ENCODE measurements around the gene TPM2.

The TPM2 gene

DNA sequence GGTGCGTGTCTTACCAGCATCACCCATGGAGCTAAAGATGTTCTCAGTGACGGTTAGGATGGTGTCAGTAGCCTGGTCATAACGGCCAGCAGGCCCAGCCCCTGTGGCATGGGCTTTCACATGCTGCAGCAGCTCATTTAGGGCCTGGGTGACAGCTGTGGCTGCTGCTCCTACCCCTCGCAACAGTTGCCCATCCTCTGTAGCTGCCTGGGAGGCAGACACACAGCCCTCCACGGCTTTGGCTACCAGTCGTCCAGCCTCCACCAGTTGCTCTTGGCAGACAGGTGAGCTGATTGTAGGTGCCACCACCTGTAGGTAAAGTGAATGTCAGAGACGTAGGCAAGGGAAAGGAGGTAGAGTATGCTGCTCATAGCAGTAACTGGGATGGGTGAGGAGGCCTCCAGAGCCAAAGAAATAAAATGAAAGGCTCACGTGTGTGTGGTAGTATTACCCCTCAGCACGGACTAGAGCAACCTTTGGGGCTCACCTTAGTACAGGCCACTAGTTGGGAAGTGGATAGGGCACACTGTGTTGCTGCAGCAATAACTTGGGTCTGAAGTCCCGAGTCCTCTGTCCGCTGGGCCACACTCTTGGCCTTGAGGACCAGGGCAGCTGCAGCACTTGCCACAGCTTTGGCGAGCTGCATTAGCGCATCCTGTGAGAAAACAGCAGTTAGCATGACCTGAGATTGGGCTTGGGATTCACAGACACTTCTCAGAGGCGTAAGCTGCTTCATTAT is 27.6 kb upstream of the TPM2 start:
- DNase-seq: no peak

DNA sequence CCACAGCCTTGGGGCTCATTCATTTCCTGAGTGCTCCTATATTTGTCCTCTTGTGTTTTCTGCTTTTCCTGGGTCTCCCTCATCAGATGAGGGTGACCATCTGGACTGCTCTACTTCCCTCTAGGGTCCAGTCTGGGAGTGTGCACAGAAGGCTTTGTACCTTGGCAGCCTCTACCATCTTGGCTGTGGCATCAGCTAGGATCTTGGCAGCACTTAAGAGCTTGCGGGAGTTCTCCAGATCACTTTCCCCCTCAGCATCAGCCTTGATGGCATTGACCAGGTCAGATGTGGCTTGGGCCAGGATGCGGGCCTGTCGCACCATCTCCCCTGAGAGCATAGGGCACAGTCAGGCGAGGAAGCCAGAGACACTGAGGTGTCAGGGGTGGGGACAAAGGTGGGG is 26.5 kb upstream of the TPM2 start:
- no peak for DNase-seq

DNA sequence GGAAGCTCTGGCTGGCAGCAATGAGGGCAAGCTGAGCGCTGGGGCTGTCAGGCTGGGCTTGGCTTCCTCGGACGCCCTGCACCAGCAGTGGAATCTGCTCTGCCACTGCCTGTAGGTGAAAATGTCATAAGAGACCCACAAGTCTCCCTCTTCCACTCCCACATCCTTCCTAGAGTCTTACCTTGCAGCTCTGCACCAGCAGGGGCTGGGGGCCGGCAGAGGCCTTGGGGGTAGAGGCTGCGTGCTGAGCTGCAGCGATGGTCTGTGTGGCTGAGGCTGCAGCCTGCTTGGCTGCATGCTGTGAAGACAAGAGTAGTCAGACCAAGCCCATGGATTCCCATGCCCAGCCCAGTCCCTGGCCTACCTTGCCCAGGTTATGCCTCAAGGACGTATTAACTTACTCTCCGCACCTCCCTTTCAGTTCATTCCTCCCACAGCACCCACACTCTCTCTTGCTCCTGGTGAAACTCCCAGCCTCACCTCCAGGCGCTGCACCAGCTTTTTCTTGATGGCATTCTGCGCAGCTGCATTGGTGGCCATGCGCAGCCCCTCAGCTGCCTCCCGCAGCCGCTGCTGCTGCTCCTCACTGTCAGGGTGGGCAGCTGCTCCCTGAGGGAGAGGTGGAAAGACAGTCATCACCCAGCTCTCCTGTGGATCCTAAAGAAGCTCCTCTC is 25.0 kb upstream of the TPM2 start:
- DNase-seq: no peak

DNA sequence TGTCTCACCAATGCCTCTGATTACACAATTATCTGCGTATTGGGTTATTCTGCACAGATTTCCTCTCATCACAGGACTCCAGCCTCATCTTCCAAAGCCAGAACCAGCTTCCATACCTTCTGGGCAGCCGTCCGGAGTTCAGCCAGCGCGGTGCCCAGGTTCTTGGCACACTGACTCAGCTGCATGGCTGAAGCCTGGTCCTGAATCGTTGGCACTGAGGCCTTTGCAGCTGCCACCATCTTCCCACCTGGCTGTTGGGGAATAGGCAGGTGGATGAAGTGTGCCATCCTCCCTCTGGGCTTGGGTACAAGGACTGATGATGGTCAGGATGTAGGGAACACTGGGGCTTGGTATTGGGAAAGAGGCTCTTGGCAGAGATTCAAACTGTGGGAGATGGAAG is 24.4 kb upstream of the TPM2 start:
- no peak for DNase-seq

DNA sequence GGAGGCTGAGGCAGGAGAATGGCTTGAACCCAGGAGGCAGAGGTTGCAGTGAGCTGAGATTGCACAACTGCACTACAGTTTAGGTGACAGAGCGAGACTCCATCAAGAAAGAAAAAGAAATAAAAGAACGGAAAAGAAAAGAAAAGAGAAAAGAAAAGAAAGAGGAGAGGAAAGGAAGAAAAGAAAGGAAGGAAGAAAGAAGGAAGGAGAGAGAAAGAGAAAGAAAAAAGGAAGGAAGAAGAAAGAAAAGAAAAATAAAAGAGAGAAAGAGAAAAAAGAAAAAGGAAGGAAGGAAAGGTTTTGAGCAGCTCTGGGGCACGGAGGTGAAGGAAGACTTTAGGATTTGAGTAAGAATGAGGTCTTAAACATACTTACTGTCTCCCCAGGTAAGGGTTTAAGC is 23.9 kb upstream of the TPM2 start:
- no peak for DNase-seq

DNA sequence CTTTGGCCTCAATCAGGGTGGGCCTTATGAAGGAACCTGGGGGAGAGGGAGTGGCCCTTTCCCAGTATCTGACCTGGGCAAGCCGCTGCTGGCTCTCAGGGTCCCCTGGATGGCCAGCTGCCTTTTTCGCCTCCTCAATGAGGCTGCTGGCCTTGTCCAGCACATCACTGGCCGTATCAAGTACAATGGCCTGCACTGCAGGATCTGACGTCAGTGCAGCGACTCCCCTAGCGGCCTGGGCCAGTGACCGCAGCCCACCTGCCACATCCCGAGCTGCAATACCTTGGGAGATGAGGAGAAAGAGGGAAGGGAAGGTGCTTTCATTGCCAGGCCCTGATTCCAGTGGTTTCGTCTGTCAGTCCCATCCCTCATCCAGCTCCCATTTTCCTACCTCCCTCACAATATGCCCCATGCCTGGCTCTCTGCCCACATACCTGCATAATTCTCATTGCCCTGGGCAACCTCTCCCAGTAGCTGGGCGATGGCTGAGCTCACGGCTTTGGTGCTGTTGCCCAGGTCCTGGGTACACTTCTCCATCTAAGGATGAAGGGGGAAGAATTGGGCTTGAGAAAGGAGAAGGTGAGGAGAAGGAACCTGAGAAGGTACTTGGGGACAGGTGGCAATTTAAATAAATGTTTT is 23.2 kb upstream of the TPM2 start:
- no peak for DNase-seq

DNA sequence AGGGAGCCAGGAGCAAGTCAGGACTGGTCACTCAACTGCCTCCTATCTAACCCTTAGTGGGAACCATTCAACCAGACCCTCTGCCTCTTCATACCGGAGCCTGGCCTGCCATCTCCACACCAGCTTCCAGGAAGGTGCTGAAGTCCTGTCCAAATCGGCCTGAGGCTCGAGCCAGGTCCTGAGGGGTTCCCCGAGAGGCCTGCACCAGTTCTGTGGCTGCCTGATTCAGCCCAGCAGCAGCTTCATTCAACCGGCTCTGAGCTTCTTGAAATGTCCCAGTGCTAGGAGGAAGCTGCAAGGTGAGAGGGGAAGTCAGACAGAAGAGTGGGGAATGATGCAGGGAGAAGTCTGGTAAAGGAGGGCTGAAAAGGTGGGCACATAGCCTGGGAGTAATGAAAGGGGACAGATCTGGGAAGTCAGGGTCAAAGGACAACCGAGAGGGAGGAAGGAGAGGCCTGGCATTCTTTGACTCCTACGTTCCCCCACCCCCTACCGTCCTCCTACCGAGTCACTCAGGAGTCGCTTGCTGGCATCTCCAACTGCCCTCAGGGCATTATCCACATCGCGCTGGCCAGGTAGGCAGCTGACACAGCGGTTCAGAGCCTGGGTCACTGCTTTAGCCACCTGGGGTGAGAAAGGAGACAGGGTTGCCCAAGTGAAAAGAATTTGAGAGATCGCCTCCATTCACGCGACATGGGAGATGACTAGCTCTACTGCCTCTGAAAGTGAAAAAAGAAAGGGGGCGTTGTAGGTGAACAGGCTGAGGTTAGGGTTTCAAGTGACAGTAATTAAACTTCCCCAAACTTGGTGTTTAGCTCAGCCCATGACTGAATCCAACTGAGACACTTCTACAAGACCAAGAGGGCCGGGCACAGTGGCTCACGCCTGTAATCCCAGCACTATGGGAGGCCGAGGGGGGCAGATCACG is 22.0 kb upstream of the TPM2 start:
- no peak for DNase-seq

DNA sequence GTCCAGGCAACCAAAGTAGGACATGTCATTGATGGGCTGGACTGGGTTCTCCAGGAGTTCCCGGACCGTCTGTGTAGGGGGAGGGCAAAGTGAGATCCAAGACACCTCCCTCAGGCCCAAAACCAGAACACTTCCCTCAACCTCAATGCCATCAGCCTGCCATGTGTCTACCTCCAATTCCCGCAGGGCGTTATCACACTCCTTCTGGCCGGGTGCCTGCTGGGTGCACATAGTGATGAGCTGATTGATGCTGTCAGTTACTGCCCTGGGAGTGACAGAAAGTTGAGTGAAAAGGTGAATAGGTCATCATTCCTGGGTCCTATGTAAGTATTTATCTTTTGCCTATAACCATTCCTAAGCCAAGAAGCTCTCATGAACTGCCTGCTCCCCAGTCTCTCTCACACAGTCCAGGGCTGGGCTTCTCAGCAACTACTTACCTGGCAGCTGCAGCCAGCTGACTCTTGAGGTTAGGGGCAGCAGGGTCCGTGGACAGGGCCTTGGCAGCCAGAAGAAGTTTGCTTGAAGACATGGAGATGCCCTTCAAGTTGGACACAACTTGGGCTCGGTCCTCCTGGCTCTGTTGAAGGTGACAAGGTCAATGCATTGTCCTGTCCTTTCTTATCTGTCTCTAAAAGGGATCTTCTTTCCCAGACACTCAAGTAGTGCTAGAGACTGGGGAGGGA is 21.2 kb upstream of the TPM2 start:
- DNase-seq: no peak

DNA sequence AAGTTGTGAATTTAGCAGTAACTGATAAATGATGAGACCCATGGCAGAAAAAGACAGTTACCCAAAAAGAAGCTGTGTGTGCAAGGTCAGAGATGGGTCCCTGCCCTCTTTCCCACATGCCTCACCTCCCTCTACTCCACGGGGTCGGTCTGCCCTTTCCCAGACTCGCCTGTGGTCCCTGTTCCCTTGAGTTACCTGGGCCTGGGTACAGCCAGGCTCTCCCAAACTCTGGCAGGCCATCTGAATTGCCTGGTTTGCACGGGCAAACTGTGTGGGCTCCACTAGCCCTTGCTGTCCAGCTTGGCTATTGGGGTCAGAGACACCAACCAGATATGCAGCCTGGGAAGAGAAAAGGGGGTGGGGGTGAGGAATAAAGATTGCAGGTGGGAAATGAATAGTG is 18.4 kb upstream of the TPM2 start:
- DNase-seq: no peak

DNA sequence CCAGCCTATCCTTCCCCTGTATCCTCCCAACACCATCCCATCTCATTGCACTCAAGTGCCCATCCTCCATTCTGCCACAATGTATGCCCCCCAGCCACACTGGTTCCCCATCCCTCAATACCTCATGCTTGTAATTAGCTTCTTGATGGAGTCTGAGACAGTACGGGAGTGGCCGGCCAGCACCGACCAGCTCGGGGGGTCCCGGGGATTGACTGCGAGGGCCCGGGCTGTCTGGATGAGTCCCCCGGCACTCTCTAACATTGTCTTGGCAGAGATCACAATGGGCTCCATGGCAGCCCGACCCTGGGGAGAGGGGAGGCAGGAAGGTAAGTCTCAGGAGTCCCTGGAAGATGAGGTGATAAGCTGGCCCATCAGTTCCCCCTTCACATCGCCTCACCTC is 17.2 kb upstream of the TPM2 start:
- no peak for DNase-seq

DNA sequence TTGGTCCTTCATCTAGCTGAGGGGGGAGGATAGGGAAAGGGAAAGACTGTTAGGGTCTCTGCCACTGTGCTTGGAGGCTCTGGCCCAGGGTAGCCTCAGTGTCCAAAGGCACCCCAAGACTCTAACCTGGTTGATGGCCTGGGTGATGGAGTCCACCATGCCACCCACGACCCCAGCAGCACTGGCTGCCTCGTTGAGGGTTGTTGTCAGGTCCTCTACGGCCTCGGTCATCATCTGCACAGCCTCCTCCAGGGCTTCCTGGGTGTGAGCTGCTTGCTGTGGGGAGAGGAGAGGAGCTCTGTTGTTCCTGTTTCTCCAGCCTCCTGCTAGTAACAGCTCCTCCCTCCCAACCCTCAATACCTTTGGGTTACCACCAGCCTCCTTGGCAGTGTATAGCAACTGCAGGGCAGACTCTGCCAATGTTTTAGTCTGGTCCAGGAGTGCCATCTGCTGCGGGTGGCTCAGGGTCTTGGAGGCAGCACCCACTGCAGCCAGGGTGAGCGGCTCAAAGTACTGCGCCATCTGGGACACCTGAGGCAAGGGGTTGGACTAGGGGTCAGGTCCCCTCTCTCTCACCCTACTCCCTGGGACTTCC is 16.2 kb upstream of the TPM2 start:
- no peak for DNase-seq

DNA sequence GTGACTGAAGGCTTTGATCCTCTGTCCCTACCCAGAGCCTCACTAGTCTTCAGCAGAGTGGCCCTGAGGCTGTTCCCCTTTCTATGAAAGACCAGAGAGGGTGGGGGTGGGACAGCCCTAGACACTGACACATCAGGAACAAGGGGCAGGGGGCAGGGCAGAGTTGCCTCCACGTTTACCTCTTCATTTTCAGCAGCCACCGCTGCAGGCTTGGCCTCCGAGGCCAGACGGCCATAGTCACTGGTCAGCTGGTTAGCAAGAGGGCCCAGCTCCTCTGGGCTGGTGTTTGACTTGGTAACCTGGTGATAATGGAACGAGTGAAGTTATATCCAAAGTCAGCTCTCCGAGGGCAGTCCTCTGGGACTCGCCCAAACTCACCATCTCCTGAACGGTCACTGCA is 15.6 kb upstream of the TPM2 start:
- no peak for DNase-seq

DNA sequence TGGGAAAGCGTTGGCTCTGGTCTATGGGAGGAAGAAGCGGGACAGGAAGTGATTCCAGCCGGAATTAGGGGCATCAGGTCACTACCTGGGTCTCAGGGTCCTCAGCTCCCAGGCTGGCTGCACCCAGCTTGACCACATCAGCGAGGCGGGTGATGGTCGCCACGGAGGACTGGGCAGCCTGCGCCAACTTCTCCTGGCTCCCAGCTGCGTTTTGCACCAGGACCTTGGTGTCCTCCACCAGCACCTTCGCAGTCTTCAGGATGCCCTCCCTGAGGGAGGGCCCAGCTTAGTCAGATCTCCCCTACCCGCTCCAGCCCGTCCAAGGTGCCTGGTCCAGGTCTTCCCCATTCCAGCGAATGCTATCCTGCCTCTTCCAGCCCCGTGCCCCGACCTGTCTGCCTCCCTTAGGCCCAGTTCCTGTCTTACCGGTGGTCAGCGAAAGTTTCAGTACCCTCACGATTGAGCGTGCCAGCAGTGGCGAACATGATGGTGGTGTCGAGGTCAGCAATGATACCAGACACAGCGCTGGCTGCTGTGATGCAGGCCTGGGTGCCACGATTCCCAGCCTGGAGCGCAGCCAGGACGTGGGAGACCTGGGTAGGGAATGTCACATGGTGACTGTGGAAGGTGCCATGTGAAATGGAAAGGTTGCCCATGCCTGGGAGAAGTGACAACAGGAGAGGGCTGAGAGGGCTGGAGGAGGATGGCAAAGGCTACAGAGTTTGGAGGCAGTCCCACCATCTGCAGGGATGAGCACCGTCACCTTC is 14.4 kb upstream of the TPM2 start:
- no peak for DNase-seq

DNA sequence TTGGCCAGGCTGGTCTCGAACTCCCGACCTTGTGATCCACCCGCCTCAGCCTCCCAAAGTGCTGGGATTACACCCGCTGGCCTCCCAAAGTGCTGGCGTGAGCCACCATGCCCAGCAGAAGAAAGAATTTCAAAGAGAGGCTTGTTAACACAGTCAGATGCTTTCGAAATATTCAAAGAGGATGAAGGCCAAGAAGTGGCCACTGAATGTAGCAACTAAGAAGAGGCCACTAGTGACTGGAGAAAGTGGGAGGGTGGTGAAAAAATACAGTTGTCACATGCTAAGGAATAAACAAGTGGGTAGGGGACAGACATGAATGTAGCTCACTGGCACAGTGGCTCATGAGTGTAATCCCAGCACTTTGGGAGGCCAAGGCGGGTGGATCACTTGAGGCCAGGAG is 13.0 kb upstream of the TPM2 start:
- DNase-seq: no peak

DNA sequence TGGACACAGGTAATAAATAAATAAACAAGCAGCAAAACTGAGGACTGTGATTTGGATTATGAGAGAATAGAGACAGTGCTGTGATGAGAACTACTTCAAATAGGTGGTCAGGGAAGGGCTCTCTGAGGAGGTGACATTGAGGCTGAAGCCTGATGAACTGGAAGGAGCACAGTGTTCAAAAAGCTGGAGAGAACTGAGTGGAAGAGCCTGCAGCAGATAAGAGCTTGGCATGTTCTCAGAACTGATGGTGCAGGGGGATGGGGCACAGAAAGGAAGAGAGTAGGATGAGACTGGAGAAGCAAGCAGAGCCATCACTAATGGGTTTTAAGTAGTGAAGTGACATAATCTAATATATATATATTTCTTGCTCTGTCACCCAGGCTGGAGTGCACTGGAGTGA is 11.2 kb upstream of the TPM2 start:
- DNase-seq: no peak

DNA sequence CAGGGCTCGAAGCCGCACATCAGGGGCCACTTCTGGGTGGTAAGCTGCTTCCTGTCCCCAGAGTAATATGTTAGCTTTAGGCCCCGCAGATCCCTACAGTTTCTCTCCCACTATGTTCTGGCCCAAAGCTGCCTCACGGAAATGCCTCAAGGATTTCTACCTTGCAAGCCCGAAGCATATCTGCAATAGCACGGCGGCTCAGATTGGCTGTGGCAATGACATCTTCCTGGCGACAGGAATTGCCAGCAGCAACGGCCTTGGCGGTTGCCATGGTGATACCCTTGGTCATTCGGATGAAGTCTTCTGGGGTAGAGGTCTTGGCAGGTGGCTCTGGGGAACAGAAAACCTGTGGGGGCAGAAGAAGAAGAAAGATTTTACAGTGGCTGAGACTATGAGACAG is 10.3 kb upstream of the TPM2 start:
- no peak for DNase-seq

DNA sequence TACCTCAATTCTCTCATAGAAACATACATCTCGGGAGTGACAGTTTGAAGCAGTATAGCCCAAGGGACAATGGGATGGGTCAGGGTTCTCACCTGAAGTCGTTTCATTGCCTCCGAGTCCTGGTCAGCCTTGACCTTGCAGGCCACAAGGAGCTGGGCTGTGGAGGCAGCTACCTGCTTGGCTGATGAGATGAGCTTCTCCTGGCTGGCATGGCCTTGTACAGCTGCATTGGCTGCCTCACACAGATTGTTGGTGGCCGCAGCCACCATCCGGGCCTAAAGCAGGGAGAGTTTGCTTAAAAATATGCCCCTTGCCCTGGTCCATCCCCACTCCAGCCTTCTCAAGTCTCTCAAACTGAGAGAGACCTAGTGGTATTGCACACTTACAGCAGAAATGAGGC is 8.5 kb upstream of the TPM2 start:
- DNase-seq: no peak

DNA sequence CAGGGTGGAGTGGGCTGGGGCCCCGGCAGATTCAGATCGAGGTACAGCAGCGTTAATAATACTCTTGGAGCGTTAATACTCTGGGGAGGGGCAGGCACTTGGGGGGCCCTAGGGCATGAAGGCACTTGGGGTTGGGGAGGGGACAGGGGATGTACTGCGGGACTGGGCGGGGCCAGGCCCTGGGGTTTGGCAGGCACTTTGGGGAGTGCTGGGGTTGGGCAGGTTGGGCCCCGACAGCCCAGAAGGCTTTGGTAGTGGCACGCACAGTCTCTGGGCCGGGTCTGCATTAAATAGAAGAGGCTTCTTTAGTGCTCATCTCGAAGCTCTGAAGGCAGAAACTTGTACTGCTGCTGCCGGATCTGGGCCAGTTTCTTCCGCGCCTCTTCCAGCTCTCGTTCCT is 7.8 kb upstream of the TPM2 start:
- no peak for DNase-seq

DNA sequence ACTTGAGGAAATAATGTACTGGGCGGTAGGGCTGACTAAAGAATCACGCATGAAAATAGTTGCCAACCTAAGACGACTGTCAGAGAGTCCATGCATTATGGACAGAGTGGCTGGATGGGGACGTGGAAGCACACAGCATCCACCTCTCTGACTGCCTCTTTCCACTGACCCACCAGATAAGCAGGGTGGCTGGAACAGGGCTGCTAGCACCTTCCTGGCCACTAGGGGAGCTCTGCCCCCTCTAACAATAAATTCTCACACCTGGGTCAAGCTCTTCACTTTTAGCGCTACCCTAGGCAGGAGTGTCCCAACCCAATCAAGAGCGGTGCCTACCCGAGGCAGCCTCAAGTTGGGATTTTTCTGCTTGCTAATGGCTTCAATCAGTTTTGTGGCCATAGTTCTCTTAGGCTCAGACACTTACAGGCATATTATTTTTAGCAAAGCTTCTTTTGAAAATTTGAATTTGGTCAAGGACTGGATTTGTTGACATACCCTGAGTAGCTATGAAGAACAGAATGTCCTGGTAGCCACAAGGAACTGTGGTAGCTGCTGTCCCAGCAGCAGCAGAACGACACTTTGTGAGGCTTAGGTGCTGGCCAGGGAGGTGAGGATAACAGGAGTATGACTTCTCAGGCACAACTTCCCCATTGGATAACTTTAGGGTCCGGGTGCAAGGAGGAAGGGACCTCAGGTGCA is 6.9 kb upstream of the TPM2 start:
- peak; percentile 69 for DNase-seq

DNA sequence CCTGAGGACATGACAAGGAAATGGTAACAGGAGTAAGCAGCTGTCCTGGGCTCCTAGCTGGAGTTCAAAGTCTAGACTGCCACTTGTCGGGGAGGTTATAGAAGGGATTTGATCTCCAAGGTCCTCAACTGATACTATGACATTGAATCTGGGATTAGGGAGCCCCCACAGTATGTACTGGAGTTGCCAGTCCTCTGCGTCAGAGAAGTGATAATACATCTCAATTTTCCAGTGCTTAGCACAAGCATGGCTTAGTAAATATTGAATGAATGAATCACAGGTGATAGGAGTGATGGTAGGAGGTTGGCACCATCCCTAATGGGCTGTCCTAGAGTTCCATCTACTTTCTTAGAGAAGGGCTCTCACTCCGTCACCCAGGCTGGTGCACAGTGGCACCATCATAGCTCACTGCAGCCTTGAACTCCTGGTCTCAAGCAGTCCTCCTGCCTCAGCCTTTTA is 6.2 kb upstream of the TPM2 start:
- DNase-seq: no peak

Measured in CD4-positive, alpha-beta T cell treated with Interleukin-6 for 4 hours (primary cell).